H1 (cell line): ENCODE measurements around the gene CNTN5. TPM values are rescaled to one million over a fixed set of nuclear protein-coding genes. Genes with fewer than 3 reads are reported as not detected.

ENCODE experiments used
- CTCF ChIA-PET: fragments of 300-600 bp; sonication (Branson Sonifier 250); formaldehyde crosslinking; loops from one replicate; lab custom pipeline; 2021; ENCODE audit not compliant: partially characterized antibody; lab: Charles Lee
- POLR2A ChIA-PET: fragments of 300-600 bp; sonication (Branson Sonifier 250); formaldehyde crosslinking; loops from one replicate; lab custom pipeline; 2021; ENCODE audit warnings: inconsistent platforms; ENCODE audit not compliant: partially characterized antibody; lab: Charles Lee
- DNase-seq, 2 experiments: peaks; one replicate each; pipeline versions ENCODE4 v3.0.0 to v3.0.0-alpha.2; 2010 to 2022; ENCODE audit warnings: low spot score in 2 of 2, low read depth in 1 of 2, mixed read lengths in 1 of 2
- FAIRE-seq: peaks from 2 replicates; lab custom pipeline; 2011; peaks lifted over from hg19 to GRCh38; lab: Jason Lieb, UNC
- H2AFZ ChIP-seq: 2 replicates; pipeline ENCODE4 v1.8.1; 2012; ENCODE audit warnings: low read length, inconsistent platforms
- H2AK5ac ChIP-seq: 2 replicates; pipeline ENCODE4 v1.6.1; 2013; ENCODE audit warnings: low read depth, low read length
- H2BK120ac ChIP-seq: replicated peaks from 2 replicates; pipeline ENCODE3; 2013; ENCODE audit warnings: low read depth, low read length, inconsistent platforms
- H2BK12ac ChIP-seq: 2 replicates; pipeline ENCODE4 v1.6.1; 2013; ENCODE audit warnings: low read depth, low read length
- H2BK15ac ChIP-seq: 2 replicates; pipeline ENCODE4 v1.6.1; 2013; ENCODE audit warnings: low read length
- H2BK20ac ChIP-seq: 2 replicates; pipeline ENCODE4 v1.6.1; 2013; ENCODE audit warnings: low read length
- H2BK5ac ChIP-seq: 2 replicates; pipeline ENCODE4 v1.6.1; 2013; ENCODE audit warnings: low read depth, low read length
- H3K14ac ChIP-seq: 2 replicates; pipeline ENCODE4 v1.6.1; 2013; ENCODE audit warnings: inconsistent platforms; ENCODE audit not compliant: insufficient read length
- H3K18ac ChIP-seq: 2 replicates; pipeline ENCODE4 v1.6.1; 2013; ENCODE audit warnings: low read length; ENCODE audit errors: extremely low read depth
- H3K23ac ChIP-seq: 2 replicates; pipeline ENCODE4 v1.6.1; 2013; ENCODE audit warnings: inconsistent platforms; ENCODE audit not compliant: insufficient read length
- H3K23me2 ChIP-seq: 2 replicates; pipeline ENCODE4 v1.6.1; 2013; ENCODE audit warnings: low read depth, low read length
- H3K27ac ChIP-seq: 2 replicates; pipeline ENCODE4 v1.6.1; 2011; ENCODE audit warnings: low read depth, low read length, inconsistent platforms
- H3K27me3 ChIP-seq, 4 experiments: replicated peaks in 1 of 4; 1 replicate in 1 of 4; 2 replicates in 3 of 4; pipeline versions ENCODE4 v1.6.1 to v1.8.1; 2011 to 2013; ENCODE audit warnings: low read length in 3 of 4, mild to moderate bottlenecking in 3 of 4, inconsistent platforms in 2 of 4, mixed read lengths in 2 of 4, moderate library complexity in 1 of 4; ENCODE audit not compliant: control insufficient read depth in 3 of 4, insufficient read depth in 3 of 4; ENCODE audit errors: extremely low read depth in 1 of 4
- H3K36me3 ChIP-seq, 4 experiments: 2 replicates each; pipeline versions ENCODE4 v1.6.1 to v1.8.1; 2011 to 2013; ENCODE audit warnings: mild to moderate bottlenecking in 4 of 4, low read length in 3 of 4, moderate library complexity in 2 of 4, control low read depth in 1 of 4, inconsistent platforms in 1 of 4; ENCODE audit not compliant: insufficient read depth in 4 of 4, control insufficient read depth in 2 of 4
- H3K4ac ChIP-seq: replicated peaks from 2 replicates; pipeline ENCODE3; 2013; ENCODE audit warnings: low read length, low read depth, mixed read lengths, inconsistent platforms; ENCODE audit not compliant: insufficient read length
- H3K4me1 ChIP-seq, 4 experiments: replicated peaks in 1 of 4; 1 replicate in 1 of 4; 2 replicates in 3 of 4; pipeline versions ENCODE4 v1.6.1 to v1.8.1; 2011 to 2013; ENCODE audit warnings: low read length in 3 of 4, inconsistent platforms in 2 of 4, mixed read lengths in 1 of 4; ENCODE audit not compliant: insufficient read depth in 4 of 4, control insufficient read depth in 3 of 4
- H3K4me2 ChIP-seq, 2 experiments: 2 replicates each; pipeline versions ENCODE4 v1.6.1 to v1.8.1; 2011 to 2013; ENCODE audit warnings: low read depth in 2 of 2, low read length in 2 of 2, control low read depth in 1 of 2, inconsistent platforms in 1 of 2, mild to moderate bottlenecking in 1 of 2; ENCODE audit not compliant: insufficient read depth in 1 of 2
- H3K4me3 ChIP-seq, 4 experiments: fragments of 200-600, 300-600 bp in 1 of 4; sonication (generic), shearing (Covaris generic), sonication (Bioruptor Twin) in 1 of 4; 2 replicates each; pipeline versions ENCODE4 v1.5.1 to v1.8.1; 2011 to 2016; ENCODE audit warnings: low read length in 4 of 4, low read depth in 3 of 4, control low read depth in 2 of 4, inconsistent platforms in 2 of 4, mild to moderate bottlenecking in 2 of 4, mixed read lengths in 1 of 4, moderate library complexity in 1 of 4; ENCODE audit not compliant: insufficient read depth in 2 of 4; ENCODE audit errors: extremely low read depth in 1 of 4
- H3K56ac ChIP-seq: replicated peaks from 2 replicates; pipeline ENCODE3; 2013; ENCODE audit warnings: low read depth, mild to moderate bottlenecking, mixed read lengths, low read length, inconsistent platforms; ENCODE audit not compliant: insufficient read length
- H3K79me1 ChIP-seq: 2 replicates; pipeline ENCODE4 v1.6.1; 2013; ENCODE audit warnings: low read depth, low read length, control low read depth
- H3K79me2 ChIP-seq, 2 experiments: 2 replicates each; pipeline versions ENCODE4 v1.6.1 to v1.8.1; 2012 to 2013; ENCODE audit warnings: low read length in 2 of 2, mild to moderate bottlenecking in 2 of 2, inconsistent platforms in 1 of 2; ENCODE audit not compliant: insufficient read depth in 2 of 2, control insufficient read depth in 1 of 2
- H3K9ac ChIP-seq, 4 experiments: replicated peaks in 1 of 4; 1 replicate in 1 of 4; 2 replicates in 3 of 4; pipeline versions ENCODE4 v1.6.1 to v1.8.1; 2011 to 2013; ENCODE audit warnings: low read depth in 3 of 4, low read length in 3 of 4, control low read depth in 2 of 4, mild to moderate bottlenecking in 2 of 4, moderate library complexity in 2 of 4, inconsistent platforms in 1 of 4; ENCODE audit errors: extremely low read depth in 1 of 4
- H3K9me3 ChIP-seq, 2 experiments: 2 replicates each; pipeline versions ENCODE4 v1.6.1 to v1.8.1; 2012 to 2013; ENCODE audit warnings: mild to moderate bottlenecking in 2 of 2, moderate library complexity in 2 of 2, control low read depth in 1 of 2, inconsistent platforms in 1 of 2, low read depth in 1 of 2, low read length in 1 of 2, mixed read lengths in 1 of 2; ENCODE audit not compliant: insufficient read depth in 2 of 2
- H4K20me1 ChIP-seq, 2 experiments: replicated peaks in 1 of 2; 2 replicates each; pipeline versions ENCODE3 to v1.8.1; 2011 to 2013; ENCODE audit warnings: inconsistent platforms in 2 of 2, low read length in 2 of 2, mild to moderate bottlenecking in 1 of 2; ENCODE audit not compliant: insufficient read depth in 2 of 2, control insufficient read depth in 1 of 2
- H4K5ac ChIP-seq: 2 replicates; pipeline ENCODE4 v1.6.1; 2013; ENCODE audit warnings: low read length, low read depth, mixed read lengths, inconsistent platforms; ENCODE audit not compliant: insufficient read length
- H4K8ac ChIP-seq: 2 replicates; pipeline ENCODE4 v1.8.0; 2013; ENCODE audit warnings: mild to moderate bottlenecking, moderate library complexity, low read length, inconsistent platforms; ENCODE audit not compliant: insufficient read depth; ENCODE audit errors: extremely low read depth
- H4K91ac ChIP-seq: replicated peaks from 2 replicates; pipeline ENCODE3; 2013; ENCODE audit warnings: low read length, mixed read lengths, inconsistent platforms; ENCODE audit not compliant: insufficient read length
- CHD1 ChIP-seq: IDR thresholded peaks from 2 replicates; pipeline ENCODE4 v1.6.1; 2012; ENCODE audit warnings: low read depth, low read length, improper control_type of control experiment
- CHD2 ChIP-seq: IDR thresholded peaks from 2 replicates; pipeline ENCODE4 v1.6.1; 2012; ENCODE audit warnings: low read length, improper control_type of control experiment
- EGR1 ChIP-seq: IDR thresholded peaks from 2 replicates; pipeline ENCODE4 v1.6.1; 2011; ENCODE audit warnings: low read depth, low read length, borderline replicate concordance
- GTF2F1 ChIP-seq: IDR thresholded peaks from 2 replicates; pipeline ENCODE4 v1.6.1; 2012; ENCODE audit warnings: low read depth, low read length, improper control_type of control experiment, borderline replicate concordance
- JUND ChIP-seq: IDR thresholded peaks from 2 replicates; pipeline ENCODE4 v1.6.1; 2011; ENCODE audit warnings: mild to moderate bottlenecking, improper control_type of control experiment, low read length
- RAD21 ChIP-seq, 2 experiments: IDR thresholded peaks in 1 of 2; conservative IDR thresholded peaks in 1 of 2; 2 replicates each; pipeline ENCODE4 v1.6.1; 2011; ENCODE audit warnings: low read depth in 2 of 2, low read length in 2 of 2, improper control_type of control experiment in 1 of 2, inconsistent platforms in 1 of 2, mild to moderate bottlenecking in 1 of 2, moderate library complexity in 1 of 2
- SP1 ChIP-seq: IDR thresholded peaks from 2 replicates; pipeline ENCODE4 v1.6.1; 2011; ENCODE audit warnings: low read depth, low read length
- SUZ12 ChIP-seq: fragments of 200-600 bp; sonication (generic); IDR thresholded peaks from 2 replicates; pipeline ENCODE4 v1.6.1; 2012; ENCODE audit warnings: mild to moderate bottlenecking, inconsistent platforms, low read length, moderate library complexity, mixed read lengths
- WGBS, 2 experiments: shearing (Covaris generic) in 1 of 2; methylation state at CpG; one replicate each; pipeline versions ENCODE4 v1.1.6 to v1.1.7; 2013 to 2015; ENCODE audit warnings: low lambda C conversion rate in 2 of 2, mixed read lengths in 2 of 2, inconsistent platforms in 1 of 2, low coverage in 1 of 2, missing lambda C conversion rate in 1 of 2; ENCODE audit not compliant: insufficient replicate concordance in 2 of 2, insufficient coverage in 1 of 2, insufficient read length in 1 of 2; ENCODE audit errors: extremely low coverage in 1 of 2, missing lambda C conversion rate in 1 of 2; 5-methylcytosine and 5-hydroxymethylcytosine counted together
- polyA plus RNA-seq, 7 experiments: library from polyadenylated mRNA; depleted of rRNA in 3 of 7; stranded (reverse) in 5 of 7; unstranded in 2 of 7; fragments of >200 nt in 5 of 7; fragments of 200-250 nt in 2 of 7; gene quantifications; 1 replicate in 5 of 7; 2 replicates in 1 of 7; 4 replicates in 1 of 7; pipeline versions ENCODE4 v1.2.1 to v1.2.3, GENCODE V29; 2011 to 2013; ENCODE audit warnings: missing spikeins in 2 of 7, mixed read lengths in 2 of 7
- total RNA-seq: library from RNA; stranded (reverse); fragmentation: NEBNext Ultra II Directional; extraction: Animal tissue kit (Norgen Biotek cat#: 25700); gene quantifications from 2 replicates; pipeline ENCODE4 v1.2.1, GENCODE V29; 2021

CNTN5 gene
- total and polyA plus RNA-seq, 2 of the 8 experiments (the other 6 are each of a cell fraction or from before 2014, with no cell fraction given): not detected

DNA sequence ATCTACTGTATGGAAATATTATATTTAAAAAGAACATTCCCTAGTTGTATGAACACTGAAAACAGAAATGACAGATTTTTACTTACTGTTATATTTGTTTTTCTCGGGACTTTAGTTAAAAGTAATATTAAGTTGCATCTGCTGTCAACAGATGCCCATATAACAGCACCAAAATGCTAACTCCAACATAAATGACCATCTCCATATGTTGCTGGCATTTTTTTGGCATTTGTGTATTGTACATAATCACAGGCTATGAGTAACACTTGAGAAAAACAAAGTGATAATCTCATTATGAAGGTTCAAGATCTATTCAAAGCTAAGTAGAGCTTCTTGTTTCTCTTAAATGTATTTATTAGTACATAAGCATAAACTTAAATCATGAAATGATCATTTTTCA, 172.0 kb downstream of the CNTN5 start:
- Histone ChIP-seq H3K9ac (no peak overlapping the region), H3K4ac (no peak overlapping the region), H3K56ac (no peak overlapping the region), H4K5ac (no peak overlapping the region), H3K36me3 (no peaks in the 10 kb centered on the region), H2BK20ac (no peak overlapping the region), H3K79me1 (no peaks in the 10 kb centered on the region), H3K27ac (no peak overlapping the region), H4K20me1 (no peaks in the 10 kb centered on the region), H3K9me3 (no peaks in the 10 kb centered on the region), H2BK12ac (no peak overlapping the region), H3K27me3 (no peaks in the 10 kb centered on the region), H3K23ac (no peak overlapping the region), H2BK15ac (no peak overlapping the region), H3K4me2 (no peak overlapping the region), H2AK5ac (no peak overlapping the region), H3K14ac (no peak overlapping the region), H3K79me2 (no peaks in the 10 kb centered on the region), H3K4me3 (no peak overlapping the region), H2BK5ac (no peak overlapping the region), H2BK120ac (no peak overlapping the region), H4K91ac (no peak overlapping the region), H3K23me2 (no peaks in the 10 kb centered on the region), H2AFZ (no peak overlapping the region), H3K4me1 (no peaks in the 10 kb centered on the region), H4K8ac (no peak overlapping the region), H3K18ac (no peak overlapping the region)
- no peak for FAIRE-seq
- WGBS, 2 experiments: 95% methylated on average over 1 of the region's 1 CpG; no CpG with 5 or more reads in 1 of the 2 experiments
- DNase-seq: no peak
- ChIA-PET CTCF (no interaction called here), POLR2A (no interaction called here)
- TF ChIP-seq RAD21 (IDR thresholded peaks at IDR 0.05 in 1 of 2, conservative IDR thresholded peaks at IDR 0.05 in 1 of 2; ENCODE audit: low read depth in 2 of 2, low read length in 2 of 2) (no peak), JUND (no peak), SUZ12 (no peak), CHD1 (no peak), EGR1 (no peak), CHD2 (no peak), SP1 (no peak), GTF2F1 (no peak)
